ENCODE results near the gene MTR. TPM values are rescaled to one million over a fixed set of nuclear protein-coding genes. Genes with fewer than 3 reads are reported as not detected.

MTR gene
- total RNA-seq, 4 donors from 2014 or later, result 19.0 to 78.1 (median 47.5) TPM

DNA sequence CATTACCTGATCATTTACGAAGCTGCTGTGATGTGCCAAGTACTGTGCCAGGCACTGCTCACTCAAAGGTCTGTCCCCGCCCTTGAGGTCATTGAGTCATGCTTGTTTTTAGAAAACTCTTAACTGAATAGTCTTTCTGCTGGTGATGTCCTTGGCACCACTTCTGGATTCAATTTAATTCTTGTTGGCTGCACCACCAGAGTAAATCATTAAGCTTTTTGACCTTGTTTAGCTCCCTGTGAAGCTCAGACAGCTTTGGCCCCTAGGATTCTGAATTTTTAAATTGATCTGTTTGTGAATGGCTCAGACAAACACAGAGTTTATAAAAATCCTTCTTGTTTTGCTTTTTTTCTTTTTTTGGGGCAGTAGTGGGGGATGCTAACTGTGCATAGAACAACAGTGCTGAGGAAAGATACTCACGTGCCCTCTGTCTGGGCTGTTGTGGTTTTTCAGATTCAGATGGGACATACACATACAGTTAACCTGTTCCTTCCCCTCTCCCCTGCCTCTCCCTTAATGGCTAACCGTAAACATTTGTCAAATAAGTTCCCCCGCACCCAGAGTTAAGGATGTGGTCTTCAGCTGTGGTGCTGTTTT lies 67.6 kb downstream of the MTR start:
- Histone ChIP-seq H3K4me1 (peaks cover 0 to 4% of the 10 kb centered on the region in 2 donors), H3K36me3 (no peaks in the 10 kb centered on the region)
- intact Hi-C loops (cut with DNase I; ENCODE audit: low total_unique reads), result no loop called here

DNA sequence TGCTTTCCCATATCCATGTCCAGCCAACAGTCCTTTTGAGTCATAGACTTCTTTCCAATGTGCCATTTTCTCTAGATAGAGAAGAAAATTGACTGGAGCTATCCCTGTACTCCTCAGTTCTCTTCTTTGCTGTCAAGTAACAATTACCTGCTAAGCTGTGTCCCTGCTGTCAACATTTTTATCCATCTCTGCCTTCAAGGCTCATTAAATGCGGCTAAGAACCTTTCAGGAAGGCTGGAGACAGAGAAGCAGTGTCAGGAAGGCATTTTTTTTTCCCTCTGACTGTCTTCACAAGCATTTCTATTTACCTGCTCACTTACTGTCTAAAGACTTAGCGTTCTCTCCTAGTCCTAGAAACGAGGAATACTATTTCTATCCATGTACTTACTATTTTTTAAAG lies 69.1 kb downstream of the MTR start:
- no peaks in the 10 kb centered on the region for H3K27me3 ChIP-seq
- H3K4me1 ChIP-seq, result peaks cover 0 to 4% of the 10 kb centered on the region in 2 donors
- TF ChIP-seq, protein P1, sequence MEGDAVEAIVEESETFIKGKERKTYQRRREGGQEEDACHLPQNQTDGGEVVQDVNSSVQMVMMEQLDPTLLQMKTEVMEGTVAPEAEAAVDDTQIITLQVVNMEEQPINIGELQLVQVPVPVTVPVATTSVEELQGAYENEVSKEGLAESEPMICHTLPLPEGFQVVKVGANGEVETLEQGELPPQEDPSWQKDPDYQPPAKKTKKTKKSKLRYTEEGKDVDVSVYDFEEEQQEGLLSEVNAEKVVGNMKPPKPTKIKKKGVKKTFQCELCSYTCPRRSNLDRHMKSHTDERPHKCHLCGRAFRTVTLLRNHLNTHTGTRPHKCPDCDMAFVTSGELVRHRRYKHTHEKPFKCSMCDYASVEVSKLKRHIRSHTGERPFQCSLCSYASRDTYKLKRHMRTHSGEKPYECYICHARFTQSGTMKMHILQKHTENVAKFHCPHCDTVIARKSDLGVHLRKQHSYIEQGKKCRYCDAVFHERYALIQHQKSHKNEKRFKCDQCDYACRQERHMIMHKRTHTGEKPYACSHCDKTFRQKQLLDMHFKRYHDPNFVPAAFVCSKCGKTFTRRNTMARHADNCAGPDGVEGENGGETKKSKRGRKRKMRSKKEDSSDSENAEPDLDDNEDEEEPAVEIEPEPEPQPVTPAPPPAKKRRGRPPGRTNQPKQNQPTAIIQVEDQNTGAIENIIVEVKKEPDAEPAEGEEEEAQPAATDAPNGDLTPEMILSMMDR (IDR thresholded peaks at IDR 0.05), result no peak
- TF ChIP-seq POLR2A (IDR thresholded peaks at IDR 0.05), result no peak
- H3K9me3 ChIP-seq, result no peaks in the 10 kb centered on the region
- no peak for DNase-seq
- no peaks in the 10 kb centered on the region for H3K36me3 ChIP-seq
- H3K4me3 ChIP-seq, result no peak overlapping the region
- H3K27ac ChIP-seq, result no peak overlapping the region
- intact Hi-C loops (cut with DNase I; ENCODE audit: low total_unique reads), result no loop called here

More for the DNA sequence above, 67.6 kb downstream of the MTR start:
- H3K27ac ChIP-seq, result peak overlapping the region; percentile 23 to 34
- no peaks in the 10 kb centered on the region for H3K9me3 ChIP-seq
- no peak for DNase-seq
- no peaks in the 10 kb centered on the region for H3K27me3 ChIP-seq
- H3K4me3 ChIP-seq, result no peak overlapping the region
- TF ChIP-seq, protein P1 (IDR thresholded peaks at IDR 0.05), result no peak
- no peak for TF ChIP-seq POLR2A (IDR thresholded peaks at IDR 0.05)

DNA sequence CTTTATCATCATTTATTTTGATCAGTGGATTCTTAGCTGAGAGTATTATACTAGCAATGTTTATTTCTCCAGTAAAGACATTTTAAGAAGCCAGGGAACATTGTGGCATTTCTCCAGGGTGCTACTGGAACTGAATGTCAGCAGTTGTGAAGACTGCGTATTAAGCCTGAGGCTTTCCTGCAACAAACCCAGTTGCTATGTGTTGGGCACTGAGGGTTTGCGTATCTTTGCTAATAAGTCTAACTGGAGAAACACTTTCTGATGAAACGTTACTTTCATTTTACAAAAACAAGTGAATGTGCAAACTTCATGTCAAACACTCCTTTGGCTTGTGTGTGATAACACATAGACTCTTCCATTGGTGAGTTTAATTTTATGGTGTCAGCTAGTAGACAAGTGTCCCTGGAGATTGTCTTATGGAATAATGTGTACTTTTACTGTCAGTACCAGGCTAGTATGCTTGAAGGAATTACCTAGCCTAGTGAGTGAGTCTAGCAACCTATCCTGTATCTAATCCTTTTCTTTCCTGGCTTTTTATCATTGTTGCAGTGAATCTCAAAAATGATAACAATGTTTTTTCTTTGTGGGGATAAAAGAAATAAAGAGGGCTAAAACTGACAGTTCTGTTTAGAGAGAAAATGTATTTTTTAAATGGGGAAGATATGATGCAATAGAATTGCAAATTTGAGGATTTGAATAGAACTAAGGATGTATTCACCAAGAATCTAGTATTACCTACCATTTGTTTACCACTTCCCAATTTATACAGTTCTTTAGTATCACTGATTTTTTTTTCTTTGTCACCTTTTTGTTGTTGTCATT lies 70.1 kb downstream of the MTR start:
- no peak for DNase-seq
- Histone ChIP-seq H3K9me3 (no peaks in the 10 kb centered on the region), H3K4me3 (no peak overlapping the region), H3K27ac (no peak overlapping the region), H3K36me3 (no peaks in the 10 kb centered on the region), H3K27me3 (no peaks in the 10 kb centered on the region), H3K4me1 (peaks cover 0 to 4% of the 10 kb centered on the region in 2 donors)
- intact Hi-C loops (cut with DNase I; ENCODE audit: low total_unique reads), result no loop called here
- TF ChIP-seq, protein P1 (IDR thresholded peaks at IDR 0.05), result no peak
- TF ChIP-seq POLR2A (IDR thresholded peaks at IDR 0.05), result no peak

DNA sequence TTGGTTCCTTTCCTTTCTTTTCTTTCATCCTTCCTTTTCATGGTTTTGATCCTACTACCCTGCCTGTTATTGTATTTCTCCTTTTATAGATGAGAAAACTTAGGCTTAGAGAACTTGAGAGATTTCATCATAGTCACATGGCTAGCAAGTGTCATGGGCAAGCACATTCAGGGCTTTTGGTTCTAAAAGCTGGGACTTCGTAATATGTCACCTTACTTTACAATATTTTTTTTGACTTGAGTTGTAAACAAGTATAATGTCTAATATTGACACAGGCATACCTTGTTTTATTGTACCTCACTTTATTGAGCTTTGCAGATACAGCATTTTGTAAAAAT lies 70.7 kb downstream of the MTR start:
- H3K27me3 ChIP-seq, result no peaks in the 10 kb centered on the region
- H3K9me3 ChIP-seq, result no peaks in the 10 kb centered on the region
- intact Hi-C loops (cut with DNase I; ENCODE audit: low total_unique reads), result no loop called here
- no peak for DNase-seq
- H3K4me1 ChIP-seq, result peaks cover 0 to 4% of the 10 kb centered on the region in 2 donors
- no peak overlapping the region for H3K4me3 ChIP-seq
- H3K36me3 ChIP-seq, result no peaks in the 10 kb centered on the region
- no peak overlapping the region for H3K27ac ChIP-seq
- TF ChIP-seq POLR2A (IDR thresholded peaks at IDR 0.05), result no peak
- TF ChIP-seq, protein P1 (IDR thresholded peaks at IDR 0.05), result no peak
